Epithelial cell of esophagus (primary cell): ENCODE measurements around the gene RAB29.
A peak's percentile ranks its signal among the peaks of the same experiment; 100 is the strongest.

ENCODE experiments used
- DNase-seq: peaks from one replicate; pipeline ENCODE4 v3.0.0; 2010; ENCODE audit warnings: low read depth
- H3K4me3 ChIP-seq: 2 replicates; pipeline ENCODE4 v1.5.1; 2011; ENCODE audit warnings: mild to moderate bottlenecking, low read length, control low read depth
- TF ChIP-seq, protein P1 (sequence below): IDR thresholded peaks from 2 replicates; pipeline ENCODE4 v1.5.1; 2011; ENCODE audit warnings: low read depth, mild to moderate bottlenecking, low read length, control low read depth, inconsistent platforms; ENCODE audit not compliant: insufficient read depth; ENCODE audit errors: missing control alignments

RAB29 gene

DNA sequence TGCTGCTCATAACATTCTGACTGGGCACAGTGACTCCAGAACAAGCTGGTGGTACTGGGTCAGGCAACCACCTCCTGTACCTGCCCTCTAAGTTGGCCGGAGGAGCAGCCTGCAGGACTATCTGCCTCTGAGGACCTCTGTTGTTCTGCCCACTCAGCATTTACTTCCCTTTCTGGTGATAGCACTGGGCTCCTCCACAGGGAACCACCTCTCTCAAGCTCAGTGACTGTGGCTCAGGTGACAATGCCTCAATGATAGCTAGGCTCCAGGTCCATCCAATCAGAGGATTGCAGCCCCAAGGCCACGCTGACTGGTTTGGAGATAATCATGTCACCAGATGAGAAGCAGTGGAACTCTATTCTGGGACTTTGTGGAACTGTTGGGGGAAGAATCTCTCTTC is 21.9 kb upstream of the RAB29 start:
- TF ChIP-seq, protein P1, sequence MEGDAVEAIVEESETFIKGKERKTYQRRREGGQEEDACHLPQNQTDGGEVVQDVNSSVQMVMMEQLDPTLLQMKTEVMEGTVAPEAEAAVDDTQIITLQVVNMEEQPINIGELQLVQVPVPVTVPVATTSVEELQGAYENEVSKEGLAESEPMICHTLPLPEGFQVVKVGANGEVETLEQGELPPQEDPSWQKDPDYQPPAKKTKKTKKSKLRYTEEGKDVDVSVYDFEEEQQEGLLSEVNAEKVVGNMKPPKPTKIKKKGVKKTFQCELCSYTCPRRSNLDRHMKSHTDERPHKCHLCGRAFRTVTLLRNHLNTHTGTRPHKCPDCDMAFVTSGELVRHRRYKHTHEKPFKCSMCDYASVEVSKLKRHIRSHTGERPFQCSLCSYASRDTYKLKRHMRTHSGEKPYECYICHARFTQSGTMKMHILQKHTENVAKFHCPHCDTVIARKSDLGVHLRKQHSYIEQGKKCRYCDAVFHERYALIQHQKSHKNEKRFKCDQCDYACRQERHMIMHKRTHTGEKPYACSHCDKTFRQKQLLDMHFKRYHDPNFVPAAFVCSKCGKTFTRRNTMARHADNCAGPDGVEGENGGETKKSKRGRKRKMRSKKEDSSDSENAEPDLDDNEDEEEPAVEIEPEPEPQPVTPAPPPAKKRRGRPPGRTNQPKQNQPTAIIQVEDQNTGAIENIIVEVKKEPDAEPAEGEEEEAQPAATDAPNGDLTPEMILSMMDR, result no peak
- no peak for DNase-seq

DNA sequence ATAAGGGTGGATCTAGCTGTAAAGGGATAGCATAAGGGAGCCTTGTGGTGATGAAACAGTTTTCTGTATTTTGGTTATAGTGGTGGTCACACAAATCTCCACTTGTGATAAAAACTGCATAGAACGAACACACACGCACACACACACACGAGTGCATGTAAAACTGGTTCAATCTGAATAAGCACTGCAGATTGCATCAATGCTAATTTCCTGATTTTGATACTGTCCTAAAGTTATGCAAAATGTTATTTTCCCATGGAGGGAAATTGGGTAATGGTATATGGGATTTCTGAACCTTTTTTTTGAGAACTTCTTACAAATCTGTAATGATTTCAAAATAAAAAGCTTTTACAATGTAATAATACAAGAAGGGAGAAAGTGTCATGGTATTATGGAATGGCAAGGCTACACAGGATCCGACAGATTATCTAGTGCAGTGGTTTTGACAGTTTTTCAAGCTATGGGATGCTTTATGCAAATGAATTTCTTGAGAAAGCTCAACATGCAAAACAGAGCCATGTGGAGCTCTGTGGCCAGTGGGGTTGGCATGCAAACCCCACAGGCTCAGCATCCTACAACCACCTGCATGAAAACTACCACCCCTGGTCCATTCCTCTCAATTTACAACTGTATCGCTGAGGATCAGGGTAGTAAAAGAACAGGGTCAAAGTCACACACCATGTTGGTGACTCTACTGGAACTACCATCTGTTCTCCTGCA is 18.9 kb upstream of the RAB29 start:
- no peak overlapping the region for H3K4me3 ChIP-seq
- TF ChIP-seq, protein P1, result no peak
- no peak for DNase-seq

More for the DNA sequence above, 21.9 kb upstream of the RAB29 start:
- H3K4me3 ChIP-seq, result no peak overlapping the region

DNA sequence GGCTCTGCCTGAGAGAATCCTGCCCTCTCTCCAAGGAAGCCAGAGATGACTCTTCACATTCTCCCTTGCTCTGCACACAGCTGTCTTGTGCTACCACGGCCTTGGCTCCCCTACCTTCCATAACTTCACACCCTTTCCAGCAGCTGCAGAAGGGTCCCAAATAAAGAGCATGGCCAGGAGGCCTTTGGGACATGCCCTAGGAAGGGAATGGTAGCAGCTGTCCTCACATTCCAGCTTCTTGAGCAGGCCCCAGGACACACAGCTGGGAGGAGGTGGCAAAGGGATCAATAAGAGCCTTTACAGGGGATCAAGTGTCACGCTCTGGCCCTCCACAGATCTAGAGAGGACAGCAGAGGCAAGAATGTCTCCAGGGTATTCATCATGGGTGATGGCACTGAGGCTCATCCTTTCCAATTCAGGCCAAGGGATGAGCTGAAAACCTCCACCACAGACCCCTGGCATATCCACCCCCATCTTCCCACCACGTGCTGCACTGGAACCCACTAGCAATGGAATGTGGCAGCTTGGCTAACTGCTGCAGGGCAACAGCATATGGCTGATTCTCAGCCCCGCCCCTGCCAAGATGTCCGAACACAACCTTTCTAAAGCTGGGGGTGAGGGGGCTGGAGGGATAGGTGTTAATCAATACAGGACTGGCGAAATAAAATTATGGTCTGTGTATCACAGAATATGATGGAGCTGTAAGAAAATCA is 17.8 kb upstream of the RAB29 start:
- no peak overlapping the region for H3K4me3 ChIP-seq
- TF ChIP-seq, protein P1, result no peak
- DNase-seq, result no peak

DNA sequence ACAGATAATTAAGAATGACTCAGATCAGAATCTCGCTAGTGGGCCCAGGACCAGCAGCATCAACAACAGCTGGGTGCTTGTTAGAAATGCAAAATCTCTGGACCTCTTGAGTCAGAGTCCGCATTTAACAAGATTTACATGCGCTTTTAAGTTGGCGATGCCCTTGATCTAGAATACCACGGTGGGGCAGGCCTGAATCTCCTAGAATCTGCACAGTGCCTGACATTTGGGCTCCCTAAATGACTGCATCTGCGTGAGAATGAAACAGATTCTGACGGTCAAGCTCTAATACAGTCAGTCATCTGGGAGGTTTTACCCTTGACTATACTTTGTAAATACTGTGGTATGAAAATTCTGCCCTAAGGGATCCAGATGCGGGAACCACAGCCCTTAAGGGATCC is 17.2 kb upstream of the RAB29 start:
- no peak overlapping the region for H3K4me3 ChIP-seq
- TF ChIP-seq, protein P1, result no peak
- DNase-seq, result no peak

DNA sequence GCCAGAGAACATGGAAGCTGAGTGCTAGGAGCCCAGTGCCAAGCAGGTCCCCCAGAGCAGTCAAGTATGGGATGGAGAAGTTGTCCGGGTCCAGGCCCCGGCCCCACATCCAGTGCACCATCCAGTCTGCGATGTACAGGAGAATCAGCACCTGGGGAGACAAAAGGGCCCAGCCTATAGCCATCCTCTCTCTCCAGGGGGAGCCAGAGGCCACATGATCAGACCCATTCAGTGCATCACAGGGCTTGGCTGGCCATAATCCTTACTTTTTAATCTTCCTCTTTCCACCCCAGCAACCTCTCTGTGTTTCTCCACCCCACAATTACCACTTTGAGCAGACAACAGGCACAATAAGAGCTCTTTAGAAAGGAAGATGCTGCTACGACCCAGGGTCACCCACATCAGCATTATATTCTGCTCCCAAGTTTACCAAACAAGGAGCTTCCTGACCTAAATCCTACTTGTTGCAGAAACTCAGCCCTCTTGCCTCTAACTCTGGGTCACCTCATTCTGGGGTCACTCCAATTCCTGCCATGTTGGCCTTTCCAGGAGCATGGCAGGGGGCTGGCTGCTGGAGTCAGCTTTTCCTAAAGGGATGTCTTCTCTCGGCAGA is 16.4 kb upstream of the RAB29 start:
- peak; percentile 67 for DNase-seq
- H3K4me3 ChIP-seq, result no peak overlapping the region
- TF ChIP-seq, protein P1, result peak; percentile 91

DNA sequence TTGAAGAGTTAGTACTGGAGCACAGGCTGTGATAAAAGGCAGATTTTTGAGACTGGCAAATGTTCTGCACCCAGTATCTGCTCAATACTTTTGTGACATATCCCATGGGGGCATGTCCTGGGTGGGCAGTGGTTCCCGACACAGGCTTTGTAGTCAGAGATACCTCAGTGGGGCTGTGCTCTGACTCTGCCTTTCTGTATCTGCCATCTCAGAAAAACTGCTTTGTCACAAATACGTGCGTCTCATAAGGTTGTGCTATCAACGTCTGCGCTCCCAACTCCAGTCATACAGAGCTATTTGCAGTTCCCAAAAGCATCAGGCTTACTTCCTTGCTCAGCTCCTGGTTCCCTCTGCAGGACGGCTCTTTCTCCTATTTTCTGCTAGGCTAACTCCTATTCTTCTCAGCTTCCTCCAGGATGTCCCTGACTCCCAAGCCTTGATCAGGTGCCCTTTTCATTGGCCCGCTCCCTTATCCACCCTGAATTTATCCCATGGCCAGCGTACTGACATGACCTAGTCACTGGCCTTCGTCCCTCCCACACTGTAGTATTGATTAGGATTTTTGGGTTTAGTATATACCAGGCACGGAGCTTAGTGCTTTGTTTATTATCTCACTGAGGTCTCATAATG is 12.1 kb upstream of the RAB29 start:
- TF ChIP-seq, protein P1, result no peak
- DNase-seq, result no peak
- H3K4me3 ChIP-seq, result no peak overlapping the region
